Measurements from ENCODE around the gene CCDC116. TPM values are rescaled to one million over a fixed set of nuclear protein-coding genes. Genes with fewer than 3 reads are reported as not detected.

The CCDC116 gene
- total RNA-seq, 3 donors from 2014 or later = 0.73 to 1.3 (median 0.86) TPM

DNA sequence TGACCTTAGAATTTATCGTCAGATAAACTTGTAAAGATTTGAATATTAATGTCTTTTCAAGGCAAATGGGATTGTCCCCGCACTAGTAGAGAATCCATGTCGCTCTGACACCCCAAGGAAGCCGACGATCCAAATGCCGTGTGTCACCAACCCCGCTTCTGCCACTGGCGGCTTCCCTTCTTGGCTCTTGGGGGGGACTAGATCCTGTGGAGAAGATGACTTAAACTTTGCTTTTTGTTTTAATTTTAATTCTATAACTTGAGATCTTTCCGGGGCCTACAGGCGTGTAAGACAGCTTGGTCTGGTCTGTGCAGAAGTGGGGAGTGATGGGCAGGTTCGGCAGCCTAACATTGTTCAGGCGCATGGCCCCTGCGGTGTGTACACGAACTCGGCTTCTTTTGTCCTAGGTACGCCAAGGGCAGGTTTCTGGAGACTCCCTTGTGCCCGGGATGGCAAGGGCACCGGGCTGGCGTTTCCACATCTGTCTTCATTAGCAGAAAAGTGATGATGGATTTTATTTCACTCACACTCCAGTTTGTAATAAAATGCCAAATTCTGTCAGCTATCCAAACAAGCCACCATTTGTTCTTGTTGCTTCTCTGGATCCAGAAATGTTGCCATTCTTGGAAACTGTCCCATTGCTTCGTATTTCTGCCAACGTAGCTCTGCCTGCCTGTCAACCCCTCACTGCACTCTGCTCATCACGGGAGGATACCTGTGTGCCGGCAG lies 9.5 kb upstream of the CCDC116 start:
- no peak for DNase-seq
- H3K27me3 Mint-ChIP-seq (ENCODE audit: low read depth) = no peaks in the 10 kb centered on the region
- H3K4me3 Mint-ChIP-seq = no peak overlapping the region
- peaks cover 24% of the 10 kb centered on the region for H3K36me3 Mint-ChIP-seq (ENCODE audit: insufficient read depth)
- no peaks in the 10 kb centered on the region for H3K9me3 Mint-ChIP-seq
- no peak for ATAC-seq
- peaks cover 32% of the 10 kb centered on the region for H3K4me1 Mint-ChIP-seq (ENCODE audit: low read depth)

DNA sequence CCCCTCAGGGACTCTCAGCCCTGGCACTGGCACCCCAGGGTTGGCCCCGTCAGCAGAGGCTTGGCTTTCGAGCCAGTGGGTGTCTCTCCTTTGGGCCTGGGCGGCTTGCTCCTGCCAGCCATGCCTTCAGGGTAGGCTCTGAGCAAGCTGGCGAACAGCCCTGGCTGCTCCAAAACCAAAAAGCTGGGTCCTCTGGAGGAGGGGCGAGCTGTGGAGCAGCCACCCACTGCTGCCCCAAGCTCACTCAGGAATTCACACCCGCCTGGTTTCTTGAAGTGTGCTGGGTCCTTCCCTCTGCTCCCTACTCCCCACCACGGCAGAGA lies 9.0 kb upstream of the CCDC116 start:
- Mint-ChIP-seq H3K9me3 (no peaks in the 10 kb centered on the region), H3K4me1 (ENCODE audit: low read depth) (peaks cover 35% of the 10 kb centered on the region), H3K4me3 (no peak overlapping the region), H3K27me3 (ENCODE audit: low read depth) (no peaks in the 10 kb centered on the region), H3K36me3 (ENCODE audit: insufficient read depth) (peaks cover 27% of the 10 kb centered on the region)
- no peak for DNase-seq
- no peak for ATAC-seq

DNA sequence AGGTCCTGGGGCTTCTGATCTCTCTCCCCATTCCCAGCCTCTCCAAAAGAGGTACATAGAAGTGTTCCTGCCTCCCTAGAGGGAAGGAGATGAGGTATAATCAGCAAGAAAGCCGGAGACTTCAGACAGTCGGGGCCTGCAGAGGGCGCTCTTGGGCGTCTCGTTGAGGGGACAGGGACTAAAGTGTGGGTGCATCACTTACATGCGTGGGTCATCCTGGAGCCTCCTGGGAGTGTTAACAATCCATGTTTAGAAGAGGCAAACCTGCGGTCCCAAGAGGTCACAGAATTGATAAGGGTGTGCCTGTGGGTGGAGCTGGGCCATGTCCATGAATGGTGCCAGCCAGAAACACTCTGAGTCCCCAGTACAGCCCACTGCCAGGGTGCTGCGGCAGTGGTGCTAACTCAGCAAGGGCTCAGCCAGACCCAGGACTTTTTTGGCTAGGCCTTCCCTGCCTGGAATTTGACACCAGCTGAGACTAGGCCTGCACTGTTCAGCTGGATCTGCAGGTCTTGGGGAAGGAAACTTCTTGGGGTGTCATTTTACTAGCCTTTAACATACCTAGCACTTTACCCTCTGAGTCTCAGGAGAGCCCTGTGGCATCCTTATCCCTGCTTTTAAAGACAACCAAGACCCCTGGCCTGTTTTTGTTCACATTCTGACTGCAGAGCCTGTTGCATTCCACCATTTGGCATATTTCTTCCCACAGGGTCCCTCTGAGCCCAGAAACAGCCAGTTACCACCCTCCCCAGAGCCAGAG lies 8.3 kb upstream of the CCDC116 start:
- H3K4me3 Mint-ChIP-seq = no peak overlapping the region
- no peaks in the 10 kb centered on the region for H3K27me3 Mint-ChIP-seq (ENCODE audit: low read depth)
- no peaks in the 10 kb centered on the region for H3K9me3 Mint-ChIP-seq
- peaks cover 29% of the 10 kb centered on the region for H3K36me3 Mint-ChIP-seq (ENCODE audit: insufficient read depth)
- ATAC-seq = peak in 1 of 2 donors; percentile 13
- H3K4me1 Mint-ChIP-seq (ENCODE audit: low read depth) = peaks cover 37% of the 10 kb centered on the region
- no peak for DNase-seq

DNA sequence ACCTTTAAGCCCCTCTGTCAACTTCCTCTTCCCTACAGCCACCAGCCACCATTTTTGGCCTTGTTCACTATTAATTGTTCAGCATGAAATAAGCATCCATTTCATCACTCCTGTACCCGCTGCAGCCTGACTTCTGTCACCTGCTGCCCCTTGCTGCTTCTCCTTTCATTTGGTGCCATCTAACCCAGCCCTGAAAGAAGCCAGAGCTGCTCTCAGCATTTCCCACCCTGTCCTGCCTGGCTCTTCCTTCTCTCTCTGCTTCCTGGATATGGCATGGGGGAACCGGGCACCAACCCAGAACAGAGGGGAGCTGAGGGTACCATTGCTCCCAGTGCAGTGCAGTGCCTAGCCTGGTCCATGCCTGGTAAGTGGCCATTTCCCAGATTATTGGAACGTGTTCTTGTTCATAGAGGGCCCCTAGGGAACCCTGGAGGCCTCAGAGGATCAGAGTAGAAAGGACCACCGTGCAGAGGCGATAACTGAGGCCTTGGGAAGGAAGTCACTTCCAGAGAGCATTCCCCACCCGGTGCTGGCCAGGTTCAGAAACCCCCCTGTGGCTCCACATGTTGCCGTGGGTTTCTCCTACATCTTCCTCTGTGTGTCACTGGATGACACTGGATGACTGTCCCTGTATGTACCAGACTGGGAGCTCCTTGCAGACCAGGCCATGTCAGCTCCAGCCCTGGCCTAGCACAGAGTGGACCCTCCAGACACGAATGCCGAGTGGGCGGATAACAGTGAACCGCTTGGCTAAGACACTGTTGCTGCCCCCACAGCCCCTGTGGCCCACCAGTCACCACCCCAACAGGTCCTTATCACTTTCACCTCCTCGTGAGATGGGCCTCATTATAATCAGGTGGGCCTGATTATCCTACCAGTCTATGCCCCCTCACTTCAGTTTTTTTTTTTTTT lies 7.4 kb upstream of the CCDC116 start:
- no peak for ATAC-seq
- Mint-ChIP-seq H3K9me3 (no peaks in the 10 kb centered on the region), H3K4me3 (no peak overlapping the region), H3K36me3 (ENCODE audit: insufficient read depth) (peaks cover 29% of the 10 kb centered on the region), H3K4me1 (ENCODE audit: low read depth) (peaks cover 34% of the 10 kb centered on the region), H3K27me3 (ENCODE audit: low read depth) (no peaks in the 10 kb centered on the region)
- DNase-seq = no peak

- DNase-seq = no peak
- Mint-ChIP-seq H3K36me3 (ENCODE audit: insufficient read depth) (peaks cover 29% of the 10 kb centered on the region), H3K9me3 (no peaks in the 10 kb centered on the region), H3K4me1 (ENCODE audit: low read depth) (peaks cover 40% of the 10 kb centered on the region), H3K4me3 (no peak overlapping the region), H3K27me3 (ENCODE audit: low read depth) (no peaks in the 10 kb centered on the region)
- no peak for ATAC-seq
Observed at GRCh38 chr22:21626073-21626734, 6.4 kb upstream of the CCDC116 start.

DNA sequence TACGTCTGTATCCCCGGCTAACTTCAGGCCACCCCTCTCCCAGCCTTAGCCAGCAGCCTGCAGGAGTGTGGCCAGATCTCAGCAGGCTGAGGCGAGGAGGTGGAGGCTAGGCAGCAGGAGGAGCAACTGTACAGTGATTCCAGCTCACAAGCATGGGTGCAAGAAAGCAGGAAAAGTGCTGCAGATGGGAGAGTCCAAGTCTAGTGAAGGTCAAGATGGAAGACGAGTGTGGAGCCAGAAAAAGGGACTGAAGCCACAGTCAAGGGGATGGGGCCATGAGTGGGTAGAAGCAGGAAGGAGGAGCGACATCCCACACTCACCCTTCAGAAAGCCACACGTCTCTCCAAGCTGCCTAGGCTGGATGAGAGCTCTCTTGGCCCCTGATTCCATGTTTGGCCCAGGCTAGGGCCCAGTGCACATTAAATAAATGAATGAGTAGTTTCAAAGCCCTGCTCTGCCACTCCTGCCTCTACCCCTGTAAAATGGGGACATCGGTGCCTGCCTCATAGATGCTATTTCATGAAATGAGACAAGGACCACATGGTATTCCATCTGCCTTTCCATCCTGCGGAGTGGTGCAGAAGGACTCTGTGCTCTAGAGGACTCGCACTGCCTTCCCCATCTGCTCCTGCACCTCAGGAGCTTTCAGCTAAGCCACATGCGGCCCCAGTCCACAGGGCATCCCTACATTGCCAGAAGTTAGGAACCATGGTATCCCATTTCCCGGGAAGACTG lies 5.7 kb upstream of the CCDC116 start:
- Mint-ChIP-seq H3K4me3 (peak overlapping the region; percentile 91), H3K9me3 (no peaks in the 10 kb centered on the region), H3K36me3 (ENCODE audit: insufficient read depth) (peaks cover 29% of the 10 kb centered on the region), H3K27me3 (ENCODE audit: low read depth) (no peaks in the 10 kb centered on the region), H3K4me1 (ENCODE audit: low read depth) (peaks cover 40% of the 10 kb centered on the region)
- ATAC-seq (no peak), DNase-seq (no peak)

GRCh38 chr22:21628386-21629254 lies 3.9 kb upstream of the CCDC116 start:
- Mint-ChIP-seq H3K27me3 (ENCODE audit: low read depth) (no peaks in the 10 kb centered on the region), H3K36me3 (ENCODE audit: insufficient read depth) (peaks cover 20% of the 10 kb centered on the region), H3K4me1 (ENCODE audit: low read depth) (peaks cover 44% of the 10 kb centered on the region), H3K9me3 (no peaks in the 10 kb centered on the region), H3K4me3 (peak overlapping the region; percentile 91)
- ATAC-seq (peak; percentile 6 to 10), DNase-seq (no peak)

GRCh38 chr22:21629255-21630149 lies 3.1 kb upstream of the CCDC116 start, which contains the start of gene YDJC:
Gene YDJC (minus strand): TSS chr22:21630022. CDS start chr22:21630014, 8 bp downstream.
- ATAC-seq (peak; percentile 87), DNase-seq (peak; percentile 96)
- H3K4me3 Mint-ChIP-seq = peak within 1 kb of the TSS; percentile 91
- H3K9me3 Mint-ChIP-seq = no peaks in the 10 kb centered on the region
- H3K36me3 Mint-ChIP-seq (ENCODE audit: insufficient read depth) = peaks cover 17% of the 10 kb centered on the region
- no peaks in the 10 kb centered on the region for H3K27me3 Mint-ChIP-seq (ENCODE audit: low read depth)
- H3K4me1 Mint-ChIP-seq (ENCODE audit: low read depth) = peaks cover 44% of the 10 kb centered on the region

DNA sequence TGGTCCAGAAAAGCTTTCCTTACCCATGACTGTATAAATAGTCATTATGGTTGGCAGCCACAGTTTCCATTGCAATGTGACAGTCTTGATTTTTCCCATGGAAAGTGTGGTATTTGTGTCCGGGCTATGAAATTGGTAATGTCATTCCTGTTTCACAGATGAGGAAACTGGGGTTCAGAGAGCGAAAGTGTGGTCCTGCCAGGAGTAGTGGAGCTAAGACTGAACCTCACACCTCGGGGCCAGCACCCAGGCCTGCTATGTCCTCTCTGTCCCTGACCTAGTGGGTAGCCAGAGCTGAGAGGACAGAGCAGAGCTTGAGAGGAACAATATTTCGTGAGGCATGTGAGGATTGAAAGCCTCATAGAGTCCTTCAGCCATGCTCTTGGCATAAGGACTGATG lies 1.5 kb upstream of the CCDC116 start:
- Mint-ChIP-seq H3K4me3 (peak overlapping the region; percentile 42), H3K4me1 (ENCODE audit: low read depth) (peaks cover 38% of the 10 kb centered on the region), H3K9me3 (no peaks in the 10 kb centered on the region), H3K27me3 (ENCODE audit: low read depth) (no peaks in the 10 kb centered on the region), H3K36me3 (ENCODE audit: insufficient read depth) (peaks cover 17% of the 10 kb centered on the region)
- ATAC-seq (no peak), DNase-seq (no peak)

GRCh38 chr22:21632931-21633330 lies 371 bp downstream of the CCDC116 start:
- H3K4me3 Mint-ChIP-seq = no peak overlapping the region

GRCh38 chr22:21633481-21633880 lies 921 bp downstream of the CCDC116 start:
- Mint-ChIP-seq H3K4me3 (no peak overlapping the region), H3K27me3 (ENCODE audit: low read depth) (no peaks in the 10 kb centered on the region), H3K36me3 (ENCODE audit: insufficient read depth) (peaks cover 2% of the 10 kb centered on the region), H3K9me3 (no peaks in the 10 kb centered on the region), H3K4me1 (ENCODE audit: low read depth) (peaks cover 15% of the 10 kb centered on the region)
- ATAC-seq (no peak), DNase-seq (no peak)

More at GRCh38 chr22:21632931-21633330, 371 bp downstream of the CCDC116 start:
- no peaks in the 10 kb centered on the region for H3K27me3 Mint-ChIP-seq (ENCODE audit: low read depth)
- H3K4me1 Mint-ChIP-seq (ENCODE audit: low read depth) = peaks cover 20% of the 10 kb centered on the region
- DNase-seq (no peak), ATAC-seq (no peak)
- H3K9me3 Mint-ChIP-seq = no peaks in the 10 kb centered on the region
- peaks cover 7% of the 10 kb centered on the region for H3K36me3 Mint-ChIP-seq (ENCODE audit: insufficient read depth)

DNA sequence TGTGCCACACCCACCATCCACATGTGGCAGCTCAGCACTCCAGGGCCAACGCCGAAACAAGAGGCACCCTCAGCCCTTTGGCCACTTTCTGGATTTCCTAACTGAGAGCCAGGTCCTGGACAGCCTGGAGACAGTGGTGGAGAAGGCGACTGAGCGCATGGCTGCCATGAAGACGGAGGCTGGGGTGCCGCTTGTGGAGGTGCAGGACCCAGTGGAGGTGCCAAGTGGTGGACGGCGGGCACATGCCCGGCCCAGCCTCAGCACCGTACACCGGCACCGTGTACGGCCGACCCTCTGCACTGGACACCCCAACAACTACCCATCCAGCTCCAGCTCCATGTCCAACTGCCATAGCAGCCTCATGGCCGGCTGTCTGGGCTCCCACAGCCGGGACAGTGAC lies 1.5 kb downstream of the CCDC116 start:
- DNase-seq = no peak
- no peaks in the 10 kb centered on the region for H3K27me3 Mint-ChIP-seq (ENCODE audit: low read depth)
- H3K4me3 Mint-ChIP-seq = no peak overlapping the region
- ATAC-seq = no peak
- H3K9me3 Mint-ChIP-seq = no peaks in the 10 kb centered on the region
- H3K4me1 Mint-ChIP-seq (ENCODE audit: low read depth) = peaks cover 14% of the 10 kb centered on the region
- peaks cover 2% of the 10 kb centered on the region for H3K36me3 Mint-ChIP-seq (ENCODE audit: insufficient read depth)

Data from activated T-cell treated with anti-CD3 and anti-CD28 coated beads, Interleukin-2, amount 50 U/mL, for 4 hours (primary cell).